ENCODE results near the gene TRAF4.

TRAF4 gene

DNA sequence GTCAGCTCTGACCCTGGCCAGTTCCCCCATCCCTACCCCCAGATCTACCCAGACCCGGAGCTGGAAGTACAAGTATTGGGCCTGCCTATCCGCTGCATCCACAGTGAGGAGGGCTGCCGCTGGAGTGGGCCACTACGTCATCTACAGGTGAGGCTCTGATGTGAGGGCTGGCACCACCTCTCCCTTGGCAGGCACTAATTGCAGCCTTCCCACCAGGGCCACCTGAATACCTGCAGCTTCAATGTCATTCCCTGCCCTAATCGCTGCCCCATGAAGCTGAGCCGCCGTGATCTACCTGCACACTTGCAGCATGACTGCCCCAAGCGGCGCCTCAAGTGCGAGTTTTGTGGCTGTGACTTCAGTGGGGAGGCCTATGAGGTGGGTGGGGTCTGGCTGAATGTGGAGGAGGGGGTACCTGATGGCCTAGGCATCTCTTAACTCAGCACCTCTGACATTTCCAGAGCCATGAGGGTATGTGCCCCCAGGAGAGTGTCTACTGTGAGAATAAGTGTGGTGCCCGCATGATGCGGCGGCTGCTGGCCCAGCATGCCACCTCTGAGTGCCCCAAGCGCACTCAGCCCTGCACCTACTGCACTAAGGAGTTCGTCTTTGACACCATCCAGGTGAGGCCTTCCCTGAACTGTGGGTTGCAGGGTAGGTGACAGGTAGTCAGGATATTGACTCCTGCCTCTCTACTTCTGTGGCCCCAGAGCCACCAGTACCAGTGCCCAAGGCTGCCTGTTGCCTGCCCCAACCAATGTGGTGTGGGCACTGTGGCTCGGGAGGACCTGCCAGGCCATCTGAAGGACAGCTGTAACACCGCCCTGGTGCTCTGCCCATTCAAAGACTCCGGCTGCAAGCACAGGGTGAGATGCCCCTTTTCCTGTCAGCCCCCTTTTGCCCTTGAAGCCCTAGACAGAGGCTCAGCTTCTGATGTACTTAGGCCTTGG is 4.3 kb downstream of the TRAF4 start:
- Histone ChIP-seq H3K9me2 (ENCODE audit: low read depth, low read length) (no peaks in the 10 kb centered on the region), H2AFZ (ENCODE audit: low read length) (no peak overlapping the region), H3K27me3 (ENCODE audit: insufficient read depth, low read length) (no peaks in the 10 kb centered on the region), H3K79me2 (ENCODE audit: insufficient read depth, low read length) (peaks cover 9% of the 10 kb centered on the region), H3K4me2 (ENCODE audit: low read length) (peak overlapping the region; percentile 14; the same call in 1 of the 2 replicates), H3K36me3 (ENCODE audit: insufficient read depth, low read length) (peaks cover 76% of the 10 kb centered on the region), H3F3A (ENCODE audit: insufficient read depth, low read length) (no peaks in the 10 kb centered on the region), H3K4me3 (ENCODE audit: low read depth, low read length, poor library complexity, severe bottlenecking) (no peak overlapping the region), H4K20me1 (ENCODE audit: insufficient read depth, low read length) (no peaks in the 10 kb centered on the region), H3K9me3 (ENCODE audit: low read length) (no peaks in the 10 kb centered on the region), H3K9ac (ENCODE audit: low read length) (no peak overlapping the region; the same call in 1 of the 2 replicates), H3K27ac (ENCODE audit: low read depth, low read length, poor library complexity, severe bottlenecking) (peak overlapping the region; percentile 85), H3K4me1 (ENCODE audit: insufficient read depth, low read length, severe bottlenecking) (peaks cover 69% of the 10 kb centered on the region)
- TF ChIP-seq EZH2 (IDR thresholded peaks at IDR 0.05; ENCODE audit: borderline replicate concordance, low read length), result no peak
- TF ChIP-seq, protein P1, sequence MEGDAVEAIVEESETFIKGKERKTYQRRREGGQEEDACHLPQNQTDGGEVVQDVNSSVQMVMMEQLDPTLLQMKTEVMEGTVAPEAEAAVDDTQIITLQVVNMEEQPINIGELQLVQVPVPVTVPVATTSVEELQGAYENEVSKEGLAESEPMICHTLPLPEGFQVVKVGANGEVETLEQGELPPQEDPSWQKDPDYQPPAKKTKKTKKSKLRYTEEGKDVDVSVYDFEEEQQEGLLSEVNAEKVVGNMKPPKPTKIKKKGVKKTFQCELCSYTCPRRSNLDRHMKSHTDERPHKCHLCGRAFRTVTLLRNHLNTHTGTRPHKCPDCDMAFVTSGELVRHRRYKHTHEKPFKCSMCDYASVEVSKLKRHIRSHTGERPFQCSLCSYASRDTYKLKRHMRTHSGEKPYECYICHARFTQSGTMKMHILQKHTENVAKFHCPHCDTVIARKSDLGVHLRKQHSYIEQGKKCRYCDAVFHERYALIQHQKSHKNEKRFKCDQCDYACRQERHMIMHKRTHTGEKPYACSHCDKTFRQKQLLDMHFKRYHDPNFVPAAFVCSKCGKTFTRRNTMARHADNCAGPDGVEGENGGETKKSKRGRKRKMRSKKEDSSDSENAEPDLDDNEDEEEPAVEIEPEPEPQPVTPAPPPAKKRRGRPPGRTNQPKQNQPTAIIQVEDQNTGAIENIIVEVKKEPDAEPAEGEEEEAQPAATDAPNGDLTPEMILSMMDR (IDR thresholded peaks at IDR 0.05; ENCODE audit: low read length), result no peak

DNA sequence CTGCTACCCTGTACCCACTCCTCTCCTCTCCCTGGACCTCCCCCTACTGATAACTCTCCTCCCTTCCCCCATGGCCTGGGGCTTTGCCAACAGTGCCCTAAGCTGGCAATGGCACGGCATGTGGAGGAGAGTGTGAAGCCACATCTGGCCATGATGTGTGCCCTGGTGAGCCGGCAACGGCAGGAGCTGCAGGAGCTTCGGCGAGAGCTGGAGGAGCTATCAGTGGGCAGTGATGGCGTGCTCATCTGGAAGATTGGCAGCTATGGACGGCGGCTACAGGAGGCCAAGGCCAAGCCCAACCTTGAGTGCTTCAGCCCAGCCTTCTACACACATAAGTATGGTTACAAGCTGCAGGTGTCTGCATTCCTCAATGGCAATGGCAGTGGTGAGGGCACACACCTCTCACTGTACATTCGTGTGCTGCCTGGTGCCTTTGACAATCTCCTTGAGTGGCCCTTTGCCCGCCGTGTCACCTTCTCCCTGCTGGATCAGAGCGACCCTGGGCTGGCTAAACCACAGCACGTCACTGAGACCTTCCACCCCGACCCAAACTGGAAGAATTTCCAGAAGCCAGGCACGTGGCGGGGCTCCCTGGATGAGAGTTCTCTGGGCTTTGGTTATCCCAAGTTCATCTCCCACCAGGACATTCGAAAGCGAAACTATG is 5.2 kb downstream of the TRAF4 start:
- H3K27me3 ChIP-seq (ENCODE audit: insufficient read depth, low read length), result no peaks in the 10 kb centered on the region
- no peaks in the 10 kb centered on the region for H3F3A ChIP-seq (ENCODE audit: insufficient read depth, low read length)
- H3K9ac ChIP-seq (ENCODE audit: low read length), result no peak overlapping the region; the same call in 1 of the 2 replicates
- no peak overlapping the region for H2AFZ ChIP-seq (ENCODE audit: low read length)
- peak overlapping the region; percentile 85 for H3K27ac ChIP-seq (ENCODE audit: low read depth, low read length, poor library complexity, severe bottlenecking)
- H4K20me1 ChIP-seq (ENCODE audit: insufficient read depth, low read length), result no peaks in the 10 kb centered on the region
- H3K36me3 ChIP-seq (ENCODE audit: insufficient read depth, low read length), result peaks cover 76% of the 10 kb centered on the region
- peaks cover 9% of the 10 kb centered on the region for H3K79me2 ChIP-seq (ENCODE audit: insufficient read depth, low read length)
- no peak overlapping the region for H3K4me3 ChIP-seq (ENCODE audit: low read depth, low read length, poor library complexity, severe bottlenecking)
- no peaks in the 10 kb centered on the region for H3K9me3 ChIP-seq (ENCODE audit: low read length)
- TF ChIP-seq EZH2 (IDR thresholded peaks at IDR 0.05; ENCODE audit: borderline replicate concordance, low read length), result no peak
- TF ChIP-seq, protein P1 (IDR thresholded peaks at IDR 0.05; ENCODE audit: low read length), result no peak
- H3K9me2 ChIP-seq (ENCODE audit: low read depth, low read length), result no peaks in the 10 kb centered on the region
- H3K4me1 ChIP-seq (ENCODE audit: insufficient read depth, low read length, severe bottlenecking), result peaks cover 64% of the 10 kb centered on the region
- peak overlapping the region; percentile 11; the same call in 1 of the 2 replicates for H3K4me2 ChIP-seq (ENCODE audit: low read length)

DNA sequence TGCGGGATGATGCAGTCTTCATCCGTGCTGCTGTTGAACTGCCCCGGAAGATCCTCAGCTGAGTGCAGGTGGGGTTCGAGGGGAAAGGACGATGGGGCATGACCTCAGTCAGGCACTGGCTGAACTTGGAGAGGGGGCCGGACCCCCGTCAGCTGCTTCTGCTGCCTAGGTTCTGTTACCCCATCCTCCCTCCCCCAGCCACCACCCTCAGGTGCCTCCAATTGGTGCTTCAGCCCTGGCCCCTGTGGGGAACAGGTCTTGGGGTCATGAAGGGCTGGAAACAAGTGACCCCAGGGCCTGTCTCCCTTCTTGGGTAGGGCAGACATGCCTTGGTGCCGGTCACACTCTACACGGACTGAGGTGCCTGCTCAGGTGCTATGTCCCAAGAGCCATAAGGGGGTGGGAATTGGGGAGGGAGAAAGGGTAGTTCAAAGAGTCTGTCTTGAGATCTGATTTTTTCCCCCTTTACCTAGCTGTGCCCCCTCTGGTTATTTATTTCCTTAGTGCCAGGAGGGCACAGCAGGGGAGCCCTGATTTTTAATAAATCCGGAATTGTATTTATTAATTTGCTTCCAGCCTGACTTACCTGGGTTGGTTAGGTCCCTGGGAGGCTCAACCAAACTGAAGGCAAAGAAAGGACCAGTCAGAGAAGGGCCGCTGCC is 5.8 kb downstream of the TRAF4 start:
- H3F3A ChIP-seq (ENCODE audit: insufficient read depth, low read length), result no peaks in the 10 kb centered on the region
- no peaks in the 10 kb centered on the region for H3K9me2 ChIP-seq (ENCODE audit: low read depth, low read length)
- no peak overlapping the region for H2AFZ ChIP-seq (ENCODE audit: low read length)
- H3K9ac ChIP-seq (ENCODE audit: low read length), result no peak overlapping the region; the same call in 1 of the 2 replicates
- no peaks in the 10 kb centered on the region for H3K27me3 ChIP-seq (ENCODE audit: insufficient read depth, low read length)
- H3K4me2 ChIP-seq (ENCODE audit: low read length), result peak overlapping the region; percentile 11; the same call in 1 of the 2 replicates
- peaks cover 73% of the 10 kb centered on the region for H3K36me3 ChIP-seq (ENCODE audit: insufficient read depth, low read length)
- no peaks in the 10 kb centered on the region for H4K20me1 ChIP-seq (ENCODE audit: insufficient read depth, low read length)
- H3K27ac ChIP-seq (ENCODE audit: low read depth, low read length, poor library complexity, severe bottlenecking), result peak overlapping the region; percentile 85
- no peaks in the 10 kb centered on the region for H3K9me3 ChIP-seq (ENCODE audit: low read length)
- no peak overlapping the region for H3K4me3 ChIP-seq (ENCODE audit: low read depth, low read length, poor library complexity, severe bottlenecking)
- H3K4me1 ChIP-seq (ENCODE audit: insufficient read depth, low read length, severe bottlenecking), result peaks cover 64% of the 10 kb centered on the region
- H3K79me2 ChIP-seq (ENCODE audit: insufficient read depth, low read length), result peaks cover 4% of the 10 kb centered on the region
- no peak for TF ChIP-seq EZH2 (IDR thresholded peaks at IDR 0.05; ENCODE audit: borderline replicate concordance, low read length)
- TF ChIP-seq, protein P1 (IDR thresholded peaks at IDR 0.05; ENCODE audit: low read length), result no peak

Data from OCI-LY1 (cell line).